Measurements from ENCODE around the gene THAP4. TPM values are rescaled to one million over a fixed set of nuclear protein-coding genes. Genes with fewer than 3 reads are reported as not detected.

THAP4 gene
- total RNA-seq, 1 experiment from 2014 or later = 88.6 TPM

DNA sequence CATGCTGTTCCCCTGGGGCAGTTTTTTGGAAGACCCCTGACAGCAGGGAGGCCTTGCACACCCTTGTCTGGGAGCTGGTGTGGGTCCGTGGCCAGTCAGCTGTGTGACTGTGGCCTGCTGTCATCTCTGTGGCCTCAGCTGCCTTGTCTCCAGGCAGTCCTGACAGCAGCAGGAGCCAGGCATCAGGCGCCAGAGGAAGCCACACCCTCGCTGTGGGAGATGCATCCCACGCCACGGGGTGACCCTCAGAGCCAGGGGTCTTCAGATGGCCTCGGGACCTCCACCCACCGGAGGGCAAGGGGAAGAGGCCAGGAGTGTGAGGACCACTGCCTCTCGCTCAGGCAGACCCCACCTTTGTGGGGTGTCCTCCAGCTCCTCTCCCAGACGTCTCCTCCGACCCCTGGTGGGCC is 73.4 kb downstream of the THAP4 start:
- no peak for TF ChIP-seq ZNF121 (CRISPR knock-in tag; IDR thresholded peaks at IDR 0.05)
- TF ChIP-seq, protein P1, sequence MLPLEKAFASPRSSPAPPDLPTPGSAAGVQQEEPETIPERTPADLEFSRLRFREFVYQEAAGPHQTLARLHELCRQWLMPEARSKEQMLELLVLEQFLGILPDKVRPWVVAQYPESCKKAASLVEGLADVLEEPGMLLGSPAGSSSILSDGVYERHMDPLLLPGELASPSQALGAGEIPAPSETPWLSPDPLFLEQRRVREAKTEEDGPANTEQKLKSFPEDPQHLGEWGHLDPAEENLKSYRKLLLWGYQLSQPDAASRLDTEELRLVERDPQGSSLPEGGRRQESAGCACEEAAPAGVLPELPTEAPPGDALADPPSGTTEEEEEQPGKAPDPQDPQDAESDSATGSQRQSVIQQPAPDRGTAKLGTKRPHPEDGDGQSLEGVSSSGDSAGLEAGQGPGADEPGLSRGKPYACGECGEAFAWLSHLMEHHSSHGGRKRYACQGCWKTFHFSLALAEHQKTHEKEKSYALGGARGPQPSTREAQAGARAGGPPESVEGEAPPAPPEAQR (CRISPR knock-in tag; IDR thresholded peaks at IDR 0.05) = no peak
- Mint-ChIP-seq H3K27ac (no peak overlapping the region; the same call in 1 of the 2 replicates), H3K36me3 (no peaks in the 10 kb centered on the region), H3K4me3 (no peak overlapping the region), H3K9me3 (no peaks in the 10 kb centered on the region), H3K4me1 (peaks cover 8% of the 10 kb centered on the region), H3K27me3 (ENCODE audit: low read depth) (no peaks in the 10 kb centered on the region)
- ChIA-PET CTCF (interaction anchor here (0.7 to 1.0 kb wide), 2 partner anchors 32 to 34 kb away, joined by 3 to 4 read pairs; no protein-coding TSS in a partner anchor), POLR2A (no interaction called here)
- DNase-seq (ENCODE audit: low spot score) = no peak
- ATAC-seq = no peak

DNA sequence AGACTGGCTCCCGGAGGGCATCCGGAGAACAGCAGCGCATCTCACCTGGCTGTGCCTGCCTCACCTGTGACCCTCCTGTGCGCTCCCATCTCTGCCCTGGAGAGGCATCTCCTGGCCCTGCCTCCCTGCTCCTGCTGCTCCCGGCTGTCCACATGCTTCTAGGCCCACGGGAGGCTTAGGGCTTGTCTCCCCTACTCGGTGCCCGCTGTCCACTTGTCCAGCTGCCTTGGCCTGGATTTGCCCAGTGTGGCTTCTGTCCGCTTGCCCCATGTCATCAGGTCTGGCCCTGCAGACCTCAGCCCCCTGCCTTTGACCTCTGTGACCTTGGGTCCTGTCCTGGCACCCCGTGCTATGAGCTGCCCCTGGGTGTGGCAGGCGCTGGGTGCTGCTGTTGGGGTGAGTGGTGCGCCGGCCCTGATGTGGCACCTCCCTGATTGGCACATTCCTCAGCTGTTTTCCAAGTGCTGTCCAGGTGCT is 73.9 kb downstream of the THAP4 start:
- ATAC-seq (no peak), DNase-seq (ENCODE audit: low spot score) (no peak)
- TF ChIP-seq CREM (CRISPR knock-in tag; IDR thresholded peaks at IDR 0.05) (no peak), ZNF138 (CRISPR knock-in tag; conservative IDR thresholded peaks at IDR 0.05) (no peak), GABPB1 (CRISPR knock-in tag; IDR thresholded peaks at IDR 0.05) (no peak), FOXJ3 (CRISPR knock-in tag; IDR thresholded peaks at IDR 0.05; ENCODE audit: borderline replicate concordance) (no peak), ZNF671 (CRISPR knock-in tag; IDR thresholded peaks at IDR 0.05) (no peak), ZNF396 (CRISPR knock-in tag; IDR thresholded peaks at IDR 0.05; ENCODE audit: borderline replicate concordance) (no peak), CREB1 (CRISPR knock-in tag; IDR thresholded peaks at IDR 0.05) (no peak), NR3C1 (CRISPR knock-in tag; conservative IDR thresholded peaks at IDR 0.05; ENCODE audit: low read depth) (no peak)
- TF ChIP-seq, protein P2, sequence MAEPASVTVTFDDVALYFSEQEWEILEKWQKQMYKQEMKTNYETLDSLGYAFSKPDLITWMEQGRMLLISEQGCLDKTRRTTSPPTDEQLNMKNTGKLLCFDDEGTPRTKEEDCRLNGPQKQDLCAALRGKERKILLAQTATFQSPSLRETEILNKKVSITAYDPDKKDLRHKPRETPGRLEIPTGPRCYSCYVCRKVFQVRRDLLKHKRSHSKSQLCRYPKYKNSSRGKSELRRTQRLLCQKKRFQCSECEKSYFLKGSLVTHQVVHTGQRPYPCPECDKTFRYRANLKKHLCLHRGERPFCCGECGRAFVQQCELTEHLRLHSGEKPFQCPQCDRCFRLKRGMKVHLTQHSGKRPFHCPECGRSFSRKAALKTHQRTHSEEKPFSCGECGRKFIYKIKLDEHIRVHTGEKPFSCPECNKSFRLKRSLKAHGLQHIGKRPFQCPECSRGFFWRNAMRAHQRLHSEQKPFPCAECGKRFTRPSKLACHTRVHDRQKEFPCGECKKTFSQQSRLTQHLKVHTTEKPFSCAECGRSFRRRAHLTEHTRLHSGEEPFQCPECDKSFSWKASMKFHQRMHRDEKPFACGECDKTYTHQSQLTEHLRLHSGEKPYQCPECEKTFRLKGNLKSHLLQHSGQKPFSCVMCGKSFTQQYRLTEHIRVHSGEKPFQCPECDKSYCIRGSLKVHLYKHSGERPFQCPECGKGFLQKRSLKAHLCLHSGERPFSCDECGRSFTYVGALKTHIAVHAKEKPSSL (CRISPR knock-in tag; conservative IDR thresholded peaks at IDR 0.05) = no peak
- TF ChIP-seq, protein P3, sequence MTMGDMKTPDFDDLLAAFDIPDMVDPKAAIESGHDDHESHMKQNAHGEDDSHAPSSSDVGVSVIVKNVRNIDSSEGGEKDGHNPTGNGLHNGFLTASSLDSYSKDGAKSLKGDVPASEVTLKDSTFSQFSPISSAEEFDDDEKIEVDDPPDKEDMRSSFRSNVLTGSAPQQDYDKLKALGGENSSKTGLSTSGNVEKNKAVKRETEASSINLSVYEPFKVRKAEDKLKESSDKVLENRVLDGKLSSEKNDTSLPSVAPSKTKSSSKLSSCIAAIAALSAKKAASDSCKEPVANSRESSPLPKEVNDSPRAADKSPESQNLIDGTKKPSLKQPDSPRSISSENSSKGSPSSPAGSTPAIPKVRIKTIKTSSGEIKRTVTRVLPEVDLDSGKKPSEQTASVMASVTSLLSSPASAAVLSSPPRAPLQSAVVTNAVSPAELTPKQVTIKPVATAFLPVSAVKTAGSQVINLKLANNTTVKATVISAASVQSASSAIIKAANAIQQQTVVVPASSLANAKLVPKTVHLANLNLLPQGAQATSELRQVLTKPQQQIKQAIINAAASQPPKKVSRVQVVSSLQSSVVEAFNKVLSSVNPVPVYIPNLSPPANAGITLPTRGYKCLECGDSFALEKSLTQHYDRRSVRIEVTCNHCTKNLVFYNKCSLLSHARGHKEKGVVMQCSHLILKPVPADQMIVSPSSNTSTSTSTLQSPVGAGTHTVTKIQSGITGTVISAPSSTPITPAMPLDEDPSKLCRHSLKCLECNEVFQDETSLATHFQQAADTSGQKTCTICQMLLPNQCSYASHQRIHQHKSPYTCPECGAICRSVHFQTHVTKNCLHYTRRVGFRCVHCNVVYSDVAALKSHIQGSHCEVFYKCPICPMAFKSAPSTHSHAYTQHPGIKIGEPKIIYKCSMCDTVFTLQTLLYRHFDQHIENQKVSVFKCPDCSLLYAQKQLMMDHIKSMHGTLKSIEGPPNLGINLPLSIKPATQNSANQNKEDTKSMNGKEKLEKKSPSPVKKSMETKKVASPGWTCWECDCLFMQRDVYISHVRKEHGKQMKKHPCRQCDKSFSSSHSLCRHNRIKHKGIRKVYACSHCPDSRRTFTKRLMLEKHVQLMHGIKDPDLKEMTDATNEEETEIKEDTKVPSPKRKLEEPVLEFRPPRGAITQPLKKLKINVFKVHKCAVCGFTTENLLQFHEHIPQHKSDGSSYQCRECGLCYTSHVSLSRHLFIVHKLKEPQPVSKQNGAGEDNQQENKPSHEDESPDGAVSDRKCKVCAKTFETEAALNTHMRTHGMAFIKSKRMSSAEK (CRISPR knock-in tag; IDR thresholded peaks at IDR 0.05; ENCODE audit: borderline replicate concordance) = no peak
- TF ChIP-seq, protein P4, sequence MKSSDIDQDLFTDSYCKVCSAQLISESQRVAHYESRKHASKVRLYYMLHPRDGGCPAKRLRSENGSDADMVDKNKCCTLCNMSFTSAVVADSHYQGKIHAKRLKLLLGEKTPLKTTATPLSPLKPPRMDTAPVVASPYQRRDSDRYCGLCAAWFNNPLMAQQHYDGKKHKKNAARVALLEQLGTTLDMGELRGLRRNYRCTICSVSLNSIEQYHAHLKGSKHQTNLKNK (CRISPR knock-in tag; IDR thresholded peaks at IDR 0.05) = no peak
- TF ChIP-seq, protein P5, sequence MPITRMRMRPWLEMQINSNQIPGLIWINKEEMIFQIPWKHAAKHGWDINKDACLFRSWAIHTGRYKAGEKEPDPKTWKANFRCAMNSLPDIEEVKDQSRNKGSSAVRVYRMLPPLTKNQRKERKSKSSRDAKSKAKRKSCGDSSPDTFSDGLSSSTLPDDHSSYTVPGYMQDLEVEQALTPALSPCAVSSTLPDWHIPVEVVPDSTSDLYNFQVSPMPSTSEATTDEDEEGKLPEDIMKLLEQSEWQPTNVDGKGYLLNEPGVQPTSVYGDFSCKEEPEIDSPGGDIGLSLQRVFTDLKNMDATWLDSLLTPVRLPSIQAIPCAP (CRISPR knock-in tag; IDR thresholded peaks at IDR 0.05) = no peak
- TF ChIP-seq, protein P6, sequence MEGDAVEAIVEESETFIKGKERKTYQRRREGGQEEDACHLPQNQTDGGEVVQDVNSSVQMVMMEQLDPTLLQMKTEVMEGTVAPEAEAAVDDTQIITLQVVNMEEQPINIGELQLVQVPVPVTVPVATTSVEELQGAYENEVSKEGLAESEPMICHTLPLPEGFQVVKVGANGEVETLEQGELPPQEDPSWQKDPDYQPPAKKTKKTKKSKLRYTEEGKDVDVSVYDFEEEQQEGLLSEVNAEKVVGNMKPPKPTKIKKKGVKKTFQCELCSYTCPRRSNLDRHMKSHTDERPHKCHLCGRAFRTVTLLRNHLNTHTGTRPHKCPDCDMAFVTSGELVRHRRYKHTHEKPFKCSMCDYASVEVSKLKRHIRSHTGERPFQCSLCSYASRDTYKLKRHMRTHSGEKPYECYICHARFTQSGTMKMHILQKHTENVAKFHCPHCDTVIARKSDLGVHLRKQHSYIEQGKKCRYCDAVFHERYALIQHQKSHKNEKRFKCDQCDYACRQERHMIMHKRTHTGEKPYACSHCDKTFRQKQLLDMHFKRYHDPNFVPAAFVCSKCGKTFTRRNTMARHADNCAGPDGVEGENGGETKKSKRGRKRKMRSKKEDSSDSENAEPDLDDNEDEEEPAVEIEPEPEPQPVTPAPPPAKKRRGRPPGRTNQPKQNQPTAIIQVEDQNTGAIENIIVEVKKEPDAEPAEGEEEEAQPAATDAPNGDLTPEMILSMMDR (IDR thresholded peaks at IDR 0.05) = no peak
- Mint-ChIP-seq H3K4me1 (peaks cover 10% of the 10 kb centered on the region), H3K27me3 (ENCODE audit: low read depth) (no peaks in the 10 kb centered on the region), H3K9me3 (no peaks in the 10 kb centered on the region), H3K36me3 (no peaks in the 10 kb centered on the region), H3K4me3 (no peak overlapping the region), H3K27ac (no peak overlapping the region; the same call in 1 of the 2 replicates)
- POLR2A ChIA-PET = no interaction called here
- CTCF ChIA-PET = interaction anchor here (0.7 to 1.0 kb wide), 2 partner anchors 32 to 34 kb away, joined by 3 to 4 read pairs; no protein-coding TSS in a partner anchor

Measured in WTC11 (cell line).